ENCODE data around the gene CYP11A1.

Gene CYP11A1

DNA sequence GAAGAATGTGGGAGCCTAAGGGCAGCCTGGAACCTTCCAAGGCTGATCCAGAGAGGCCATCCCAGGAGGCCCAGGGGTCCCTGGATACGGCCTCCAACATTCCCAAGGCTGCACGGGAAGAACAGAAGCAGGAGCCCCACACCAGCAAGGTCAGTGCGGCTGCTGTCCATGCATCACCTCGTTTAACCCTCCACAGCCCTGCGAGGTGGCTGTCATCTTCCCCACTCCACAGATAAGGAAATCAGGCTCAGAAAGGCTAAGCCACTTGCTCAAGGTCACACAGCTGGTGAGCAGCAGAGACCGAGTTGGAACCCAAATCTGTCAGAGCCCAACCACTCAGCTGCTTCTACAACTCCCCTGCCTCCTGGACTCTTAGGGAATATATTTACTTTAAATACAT lies 44.7 kb upstream of the CYP11A1 start:
- TF ChIP-seq, protein P1, sequence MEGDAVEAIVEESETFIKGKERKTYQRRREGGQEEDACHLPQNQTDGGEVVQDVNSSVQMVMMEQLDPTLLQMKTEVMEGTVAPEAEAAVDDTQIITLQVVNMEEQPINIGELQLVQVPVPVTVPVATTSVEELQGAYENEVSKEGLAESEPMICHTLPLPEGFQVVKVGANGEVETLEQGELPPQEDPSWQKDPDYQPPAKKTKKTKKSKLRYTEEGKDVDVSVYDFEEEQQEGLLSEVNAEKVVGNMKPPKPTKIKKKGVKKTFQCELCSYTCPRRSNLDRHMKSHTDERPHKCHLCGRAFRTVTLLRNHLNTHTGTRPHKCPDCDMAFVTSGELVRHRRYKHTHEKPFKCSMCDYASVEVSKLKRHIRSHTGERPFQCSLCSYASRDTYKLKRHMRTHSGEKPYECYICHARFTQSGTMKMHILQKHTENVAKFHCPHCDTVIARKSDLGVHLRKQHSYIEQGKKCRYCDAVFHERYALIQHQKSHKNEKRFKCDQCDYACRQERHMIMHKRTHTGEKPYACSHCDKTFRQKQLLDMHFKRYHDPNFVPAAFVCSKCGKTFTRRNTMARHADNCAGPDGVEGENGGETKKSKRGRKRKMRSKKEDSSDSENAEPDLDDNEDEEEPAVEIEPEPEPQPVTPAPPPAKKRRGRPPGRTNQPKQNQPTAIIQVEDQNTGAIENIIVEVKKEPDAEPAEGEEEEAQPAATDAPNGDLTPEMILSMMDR (IDR thresholded peaks at IDR 0.05; ENCODE audit: low read depth, low read length, missing control alignments), result no peak
- no peak for DNase-seq (ENCODE audit: low read depth)

GRCh38 chr15:74411686-74412085 lies 44.2 kb upstream of the CYP11A1 start:
- DNase-seq (ENCODE audit: low read depth), result no peak
- TF ChIP-seq, protein P1 (IDR thresholded peaks at IDR 0.05; ENCODE audit: low read depth, low read length, missing control alignments), result no peak
- no peak overlapping the region for H3K4me3 ChIP-seq (ENCODE audit: low read depth, low read length)

More for the DNA sequence above, 44.7 kb upstream of the CYP11A1 start:
- no peak overlapping the region for H3K4me3 ChIP-seq (ENCODE audit: low read depth, low read length)

- no peak for DNase-seq (ENCODE audit: low read depth)
- H3K4me3 ChIP-seq (ENCODE audit: low read depth, low read length), result no peak overlapping the region
- TF ChIP-seq, protein P1 (IDR thresholded peaks at IDR 0.05; ENCODE audit: low read depth, low read length, missing control alignments), result no peak
These were observed 43.1 kb upstream of the CYP11A1 start for GRCh38 chr15:74410502-74410901.

DNA sequence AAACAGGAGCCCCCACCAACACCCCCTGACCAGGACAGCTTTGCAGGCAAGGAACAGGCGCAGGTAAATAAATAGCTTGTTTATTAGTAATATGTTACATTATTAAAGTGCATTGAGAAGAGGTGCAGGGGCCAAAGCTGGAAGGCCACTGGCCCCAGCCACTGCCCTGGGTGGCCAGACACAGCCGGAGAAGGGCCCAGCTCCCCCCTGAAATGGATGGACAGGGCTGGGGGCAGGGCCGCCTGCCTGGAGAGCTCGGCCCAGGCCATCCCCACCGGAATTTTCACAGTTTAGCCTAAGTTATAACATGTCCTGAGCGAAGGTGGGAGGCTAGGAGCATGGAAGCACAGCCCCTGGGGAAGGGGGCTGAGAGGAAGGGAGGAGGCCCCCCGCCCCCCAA lies 41.8 kb upstream of the CYP11A1 start:
- TF ChIP-seq, protein P1 (IDR thresholded peaks at IDR 0.05; ENCODE audit: low read depth, low read length, missing control alignments), result no peak
- no peak overlapping the region for H3K4me3 ChIP-seq (ENCODE audit: low read depth, low read length)
- DNase-seq (ENCODE audit: low read depth), result no peak

- TF ChIP-seq, protein P1 (IDR thresholded peaks at IDR 0.05; ENCODE audit: low read depth, low read length, missing control alignments), result no peak
- no peak overlapping the region for H3K4me3 ChIP-seq (ENCODE audit: low read depth, low read length)
- no peak for DNase-seq (ENCODE audit: low read depth)
These were observed 41.4 kb upstream of the CYP11A1 start for GRCh38 chr15:74408815-74409214.

DNA sequence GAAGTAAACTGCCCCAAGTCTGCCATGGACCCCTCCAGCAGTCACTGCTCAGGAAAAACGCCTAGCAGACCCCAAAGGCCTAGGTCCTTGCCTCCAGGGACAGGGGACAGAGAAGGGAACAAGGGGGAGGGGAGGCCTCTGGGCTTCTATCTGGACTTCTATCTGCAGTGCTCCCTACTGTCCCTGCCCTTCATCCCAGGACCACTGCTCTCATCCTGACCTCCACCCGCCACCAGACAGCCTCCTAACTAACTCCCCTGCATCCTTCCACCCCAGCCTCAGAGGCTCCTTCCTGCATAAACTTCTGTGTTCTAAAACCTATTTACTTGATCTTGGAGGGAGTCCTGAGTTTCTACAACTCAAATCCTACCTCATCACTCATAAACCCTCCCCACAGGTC lies 40.9 kb upstream of the CYP11A1 start:
- DNase-seq (ENCODE audit: low read depth), result no peak
- no peak overlapping the region for H3K4me3 ChIP-seq (ENCODE audit: low read depth, low read length)
- TF ChIP-seq, protein P1 (IDR thresholded peaks at IDR 0.05; ENCODE audit: low read depth, low read length, missing control alignments), result no peak

- H3K4me3 ChIP-seq (ENCODE audit: low read depth, low read length), result no peak overlapping the region
- TF ChIP-seq, protein P1 (IDR thresholded peaks at IDR 0.05; ENCODE audit: low read depth, low read length, missing control alignments), result no peak
- DNase-seq (ENCODE audit: low read depth), result no peak
These were observed 39.7 kb upstream of the CYP11A1 start for GRCh38 chr15:74406992-74407705.
